Stimulated activated CD8-positive, alpha-beta memory T cell treated with anti-CD3 and anti-CD28 coated beads, Interleukin-12 subunit alpha, Interleukin-12 subunit beta, amount 100 ng/mL, for 1 hour (primary cell): Measurements from ENCODE around the gene PRELID2.

Experiments used
- DNase-seq: peaks from one replicate; pipeline ENCODE4 v3.0.0-alpha.2; 2020; ENCODE audit warnings: low read depth

Gene PRELID2

DNA sequence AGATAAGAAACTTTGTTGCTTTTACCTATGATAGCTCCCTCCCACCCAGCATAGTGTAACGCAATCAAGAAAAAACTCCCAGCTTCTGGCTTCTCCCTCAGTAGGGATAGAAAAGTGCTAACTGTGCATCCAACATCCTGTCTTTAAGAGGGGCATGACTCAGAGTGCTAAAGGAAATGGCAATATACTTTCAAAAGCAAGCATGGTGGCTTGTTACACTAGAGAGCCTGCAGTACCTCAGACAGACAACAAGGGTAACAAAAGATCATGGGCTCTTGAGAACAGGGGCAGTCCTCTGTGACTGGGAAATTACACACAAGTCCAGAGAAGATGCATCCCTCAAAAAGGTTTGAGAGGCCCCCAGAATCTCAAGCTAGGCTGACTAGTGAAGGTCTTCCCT is 37.8 kb downstream of the PRELID2 start:
- DNase-seq = no peak

DNA sequence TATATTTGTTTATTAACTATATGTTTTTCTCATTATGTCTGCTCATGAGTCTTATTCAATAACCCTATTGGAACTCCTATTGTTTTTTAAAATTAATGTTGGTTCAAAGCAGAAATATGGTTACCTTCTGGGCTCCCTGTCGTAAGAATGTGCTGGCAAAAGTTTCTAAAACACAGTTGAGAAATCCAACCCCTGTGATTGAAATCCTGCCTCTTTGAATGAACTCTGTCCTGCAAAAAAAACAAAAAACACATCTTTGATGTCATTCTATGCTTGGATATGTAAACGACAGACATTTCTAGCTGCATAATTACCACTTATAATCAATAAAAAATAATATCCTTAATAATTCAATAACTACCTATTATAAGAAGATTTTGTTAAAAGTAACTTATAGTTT is 38.8 kb downstream of the PRELID2 start:
- DNase-seq = no peak

DNA sequence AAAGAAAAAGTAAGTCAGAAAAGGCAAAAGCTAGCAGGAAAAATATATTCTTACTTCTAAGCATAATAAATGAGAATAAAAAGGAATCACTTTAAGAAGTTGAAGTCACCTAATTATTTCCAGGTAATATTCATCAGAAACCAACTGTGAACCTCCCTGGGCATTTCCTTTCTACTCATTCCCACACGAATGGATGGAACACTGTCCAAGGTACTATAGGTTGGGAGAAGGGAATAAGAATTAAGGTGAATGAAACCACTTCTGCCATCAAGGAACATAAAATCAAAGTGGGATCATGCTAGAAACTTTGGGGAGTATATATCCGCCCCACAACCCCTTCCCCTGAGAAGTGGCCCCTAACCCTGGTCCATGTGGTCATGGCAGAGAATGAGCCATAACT is 41.6 kb downstream of the PRELID2 start:
- DNase-seq = no peak

DNA sequence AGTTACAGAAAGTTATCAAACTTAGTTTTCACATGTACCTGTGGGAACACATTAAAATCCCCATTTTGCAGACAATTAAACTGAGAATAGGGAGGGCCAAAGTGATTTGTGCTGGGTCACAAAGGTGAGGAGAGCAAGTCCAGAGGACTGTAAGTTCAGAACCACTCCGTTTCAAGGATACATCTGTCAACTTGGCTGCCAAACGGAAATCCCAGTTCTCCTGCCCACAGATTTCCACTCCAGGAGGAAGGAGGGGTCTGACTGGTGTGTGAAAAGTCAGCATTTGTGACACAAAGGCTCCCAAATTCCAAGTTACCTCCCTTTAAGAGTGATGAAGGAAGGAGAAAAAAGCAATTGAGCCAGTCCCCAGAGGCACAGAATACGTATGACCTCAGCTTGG is 42.3 kb downstream of the PRELID2 start:
- no peak for DNase-seq

DNA sequence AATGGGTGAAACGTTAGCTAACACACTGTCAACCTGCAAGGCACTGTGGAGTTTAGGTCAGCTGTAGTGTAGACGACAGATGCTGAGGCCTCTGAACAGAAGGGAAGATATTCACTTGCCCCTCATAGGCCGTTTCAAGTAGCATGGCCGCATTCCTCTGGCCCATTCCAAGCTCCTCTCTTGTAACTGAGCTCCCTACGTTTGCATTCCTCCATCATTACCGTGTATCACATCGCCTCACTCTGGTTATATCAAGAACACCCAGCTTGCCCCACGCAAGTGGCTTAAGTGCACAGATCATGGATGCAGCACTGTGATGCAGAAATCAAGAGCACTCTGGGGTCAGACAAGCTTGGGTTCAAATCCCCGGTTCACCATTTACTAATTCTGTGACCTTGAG is 43.3 kb downstream of the PRELID2 start:
- no peak for DNase-seq

DNA sequence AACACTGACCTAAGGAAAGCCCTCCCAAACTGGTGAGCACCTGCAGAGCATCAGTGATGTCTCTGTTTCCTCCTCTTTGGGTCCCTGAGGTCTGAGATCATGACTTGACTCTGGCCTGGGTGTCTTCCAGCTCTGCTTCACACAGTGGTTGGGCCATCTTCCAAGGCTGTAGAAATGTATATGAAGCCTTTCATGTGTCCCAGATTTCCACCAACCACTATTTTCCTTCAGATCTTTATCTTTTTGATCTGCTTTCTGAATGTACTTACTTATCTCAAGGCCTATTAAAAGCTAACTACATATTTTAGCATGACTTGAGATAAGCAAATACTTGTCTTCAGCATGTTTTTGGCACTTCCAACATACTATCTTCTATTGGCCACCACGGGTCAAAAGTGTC is 47.1 kb downstream of the PRELID2 start:
- DNase-seq = no peak

DNA sequence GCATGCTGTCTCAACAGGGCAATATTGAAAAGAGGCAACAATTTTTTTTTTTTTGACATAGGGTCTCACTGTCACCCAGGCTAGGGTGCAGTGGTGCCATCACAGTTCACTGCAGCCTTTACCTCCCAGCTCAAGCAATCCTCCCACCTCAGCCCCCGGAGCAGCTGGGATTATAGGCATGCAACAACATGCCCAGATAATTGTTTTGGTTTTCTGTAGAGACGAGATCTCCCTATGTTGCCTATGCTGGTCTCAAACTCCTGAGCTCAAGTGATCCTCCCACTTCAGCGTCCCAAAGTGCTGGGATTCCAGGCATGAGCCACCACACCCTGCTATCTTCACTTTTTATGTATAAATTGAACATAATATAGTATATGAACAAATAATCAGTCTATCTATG is 47.6 kb downstream of the PRELID2 start:
- no peak for DNase-seq

DNA sequence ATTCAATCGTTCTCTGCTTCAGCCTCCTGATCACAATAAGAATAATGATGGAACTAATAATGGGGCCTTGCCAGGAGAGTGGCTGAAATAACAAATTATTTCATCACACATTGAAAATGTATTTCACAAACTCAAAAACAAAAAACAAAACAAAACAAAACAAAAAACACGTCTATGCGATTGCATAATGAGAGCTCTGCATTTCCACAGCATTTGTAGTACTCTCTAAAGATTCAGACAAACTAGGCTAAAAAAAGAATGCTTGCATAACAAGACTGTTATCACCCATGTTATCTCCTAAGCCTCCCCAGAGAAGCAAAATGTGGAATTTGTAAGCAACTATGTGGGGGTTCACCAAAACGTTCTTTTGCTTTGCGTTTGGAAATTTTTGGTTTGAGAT is 48.1 kb downstream of the PRELID2 start:
- DNase-seq = no peak

DNA sequence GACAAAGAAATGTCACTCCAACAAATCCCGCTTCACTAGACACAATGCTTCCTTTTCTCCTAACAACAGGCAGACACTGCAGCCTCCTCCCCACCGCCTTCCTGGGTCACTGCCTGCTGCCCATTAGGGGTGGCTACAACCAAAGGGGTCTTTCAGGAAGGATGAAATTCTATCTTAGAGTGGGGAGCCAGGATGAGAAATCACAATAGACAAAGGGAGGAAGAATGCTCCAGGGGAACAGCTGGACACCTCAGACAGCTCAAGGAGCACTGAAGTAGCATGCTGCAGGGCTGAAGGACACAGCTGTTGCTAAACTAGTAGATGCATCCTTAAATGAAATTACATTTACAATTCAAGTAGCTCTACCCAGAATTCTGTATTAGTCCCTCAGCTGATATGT is 54.2 kb downstream of the PRELID2 start:
- no peak for DNase-seq

DNA sequence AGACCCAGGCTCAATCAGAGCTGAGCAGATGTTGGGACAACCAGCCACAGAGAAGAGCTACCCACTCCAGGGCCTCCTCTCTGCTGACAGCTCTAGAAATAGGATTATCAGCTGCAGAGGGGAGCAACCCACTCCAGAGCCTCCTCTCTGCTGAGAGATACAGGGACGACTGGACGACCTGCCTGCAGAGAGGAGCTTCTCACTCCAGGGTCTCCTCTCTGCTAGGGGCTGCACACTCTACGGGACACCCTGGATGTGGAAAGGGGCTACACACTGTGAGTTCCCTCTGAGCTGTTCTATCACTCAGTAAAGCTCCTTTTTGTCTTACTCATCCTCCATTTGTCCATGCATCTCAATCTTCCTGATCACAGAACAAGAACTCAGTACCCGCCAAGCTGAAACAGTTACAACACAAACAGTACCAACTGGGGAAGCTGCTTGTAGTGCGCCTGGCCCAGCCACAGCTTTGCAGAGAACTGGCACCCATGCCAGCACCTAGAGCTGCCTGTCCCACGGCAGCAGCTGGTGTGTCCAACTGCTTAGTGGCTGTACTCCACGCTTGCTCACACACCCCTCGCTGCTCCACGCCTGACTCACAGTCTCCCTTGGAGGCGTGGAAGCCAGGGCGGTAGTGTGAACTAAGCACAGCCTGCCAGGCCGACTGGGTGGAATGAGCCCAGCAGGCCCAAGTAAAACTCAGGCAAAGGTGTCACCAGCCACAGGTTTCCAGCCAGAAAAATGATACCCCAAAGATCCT is 56.8 kb downstream of the PRELID2 start:
- DNase-seq = no peak

DNA sequence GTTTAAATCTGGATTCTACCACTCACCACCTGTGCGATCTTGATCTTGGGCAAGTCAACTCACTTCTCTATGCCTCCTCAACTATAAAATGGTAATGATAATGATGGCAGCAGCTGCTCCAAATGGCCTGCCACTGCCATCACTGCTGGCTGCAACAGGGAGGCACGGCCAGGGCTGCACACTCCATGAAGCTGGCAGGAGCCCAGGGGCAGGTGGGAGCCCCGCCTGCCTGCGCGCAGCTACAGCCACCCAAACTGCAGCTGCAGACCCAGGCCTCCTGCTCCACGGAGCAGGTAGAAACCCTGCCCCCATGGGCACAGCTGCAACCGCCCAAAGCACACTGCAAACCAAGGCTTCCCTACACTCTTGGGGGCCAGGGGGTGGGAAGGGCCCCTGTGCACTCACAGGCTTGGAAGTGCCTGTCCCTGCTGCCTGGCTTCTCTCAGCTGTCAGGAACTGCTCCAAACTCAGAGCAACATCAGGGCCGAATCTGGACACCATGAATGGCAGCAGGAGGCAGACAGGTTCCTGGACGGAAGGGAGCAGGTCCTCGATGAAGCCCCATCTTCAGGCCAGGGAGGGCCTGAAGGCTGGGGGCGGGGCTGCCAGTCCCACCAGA is 57.6 kb downstream of the PRELID2 start:
- no peak for DNase-seq

DNA sequence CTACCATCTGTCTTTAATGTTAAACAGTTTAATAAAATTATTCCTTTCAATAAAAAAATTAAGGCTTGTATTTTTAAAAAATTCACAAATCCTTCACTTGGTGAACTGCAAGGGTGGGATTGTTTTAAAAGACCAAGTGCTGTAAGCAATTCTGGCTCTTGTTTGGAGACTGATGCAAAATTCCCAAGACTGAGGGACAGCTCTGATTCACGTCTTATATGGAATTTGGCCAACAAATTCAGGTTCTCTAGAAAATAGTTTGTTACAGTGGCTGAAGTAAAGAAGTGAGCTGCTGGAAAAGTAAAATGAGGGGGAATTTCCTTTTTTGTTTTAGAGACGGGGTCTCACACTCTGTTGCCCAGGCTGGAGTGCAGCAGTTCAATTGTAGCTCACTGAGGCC is 58.3 kb downstream of the PRELID2 start:
- DNase-seq = no peak

DNA sequence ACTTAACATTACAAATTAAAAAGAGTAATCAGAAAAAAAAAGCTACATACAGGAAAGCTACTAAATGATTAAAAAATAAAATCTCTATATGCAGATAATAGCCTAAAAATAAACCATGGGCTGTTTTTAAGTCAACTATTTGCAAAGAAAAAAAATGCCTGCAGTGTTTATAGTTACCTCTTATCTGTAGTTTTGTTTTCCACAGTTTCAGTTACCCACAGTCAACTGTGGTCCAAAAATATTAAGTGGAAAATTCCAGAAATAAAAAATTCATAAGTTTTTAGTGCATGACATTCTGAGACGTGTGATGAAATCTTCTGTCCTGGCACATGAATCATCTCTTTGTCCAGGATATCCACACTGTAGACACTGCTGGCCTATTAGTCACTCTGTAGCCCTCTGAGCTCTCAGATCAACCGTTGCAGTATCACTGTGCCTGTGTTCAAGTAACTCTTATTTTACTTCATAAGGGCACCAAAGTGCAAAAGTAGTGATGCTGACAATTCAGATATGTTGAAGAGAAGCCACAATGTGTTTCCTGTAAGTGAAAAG is 59.2 kb downstream of the PRELID2 start:
- DNase-seq = no peak

DNA sequence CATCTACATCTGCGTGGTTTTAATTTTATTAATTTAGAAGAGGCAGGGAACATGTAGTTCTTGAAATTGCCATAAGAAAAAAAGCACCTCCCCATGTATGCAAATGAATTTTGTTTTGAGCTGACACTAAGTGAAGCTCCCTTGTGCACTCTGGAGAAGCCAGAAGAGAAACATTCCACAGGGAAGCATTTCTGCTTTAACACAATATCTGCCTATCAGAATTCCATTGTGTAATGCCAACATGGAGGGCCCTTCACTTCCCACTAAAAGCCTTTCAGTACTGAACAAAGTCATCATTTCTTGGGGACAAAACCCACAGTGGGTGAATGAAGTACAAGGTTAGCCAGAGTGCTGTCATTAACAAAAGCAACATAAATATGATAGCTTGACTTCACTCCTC is 59.7 kb downstream of the PRELID2 start:
- no peak for DNase-seq

DNA sequence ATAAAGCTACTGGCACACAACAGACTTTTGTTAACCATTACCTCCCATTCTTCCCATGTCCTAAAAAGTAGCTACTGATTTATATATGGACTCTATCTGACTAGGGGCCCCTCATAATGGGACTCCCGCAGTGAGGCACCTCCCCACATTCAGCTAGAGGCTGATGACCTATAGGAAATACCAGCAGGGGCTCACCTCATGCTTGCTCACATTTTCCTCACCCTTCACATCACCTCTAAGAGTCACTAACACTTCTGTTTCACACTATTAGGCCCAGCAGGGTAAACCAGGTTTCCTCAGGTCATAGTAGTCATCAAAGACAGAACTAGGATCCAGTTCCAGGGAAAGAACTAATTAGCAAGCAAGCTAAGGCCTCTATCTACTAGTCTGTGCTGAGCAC is 60.7 kb downstream of the PRELID2 start:
- no peak for DNase-seq

DNA sequence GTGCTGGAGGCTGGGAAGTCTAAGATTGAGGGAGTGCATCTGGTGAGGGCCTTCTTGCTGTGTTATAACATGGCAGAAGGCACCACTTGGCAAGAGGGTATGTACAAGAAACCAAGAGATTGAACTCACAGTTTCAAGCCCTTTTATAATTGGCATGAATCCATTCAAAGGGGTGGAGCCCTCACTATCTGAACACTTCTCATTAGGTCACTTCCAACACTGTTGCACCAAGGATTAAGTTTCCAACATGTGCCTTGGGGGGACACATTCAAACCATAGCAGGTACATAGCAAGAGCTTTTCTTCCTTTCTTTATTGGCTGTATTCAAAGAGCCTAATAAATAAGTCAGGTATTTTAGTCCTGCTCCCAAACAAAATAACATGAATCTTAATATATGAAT is 62.7 kb downstream of the PRELID2 start:
- no peak for DNase-seq

DNA sequence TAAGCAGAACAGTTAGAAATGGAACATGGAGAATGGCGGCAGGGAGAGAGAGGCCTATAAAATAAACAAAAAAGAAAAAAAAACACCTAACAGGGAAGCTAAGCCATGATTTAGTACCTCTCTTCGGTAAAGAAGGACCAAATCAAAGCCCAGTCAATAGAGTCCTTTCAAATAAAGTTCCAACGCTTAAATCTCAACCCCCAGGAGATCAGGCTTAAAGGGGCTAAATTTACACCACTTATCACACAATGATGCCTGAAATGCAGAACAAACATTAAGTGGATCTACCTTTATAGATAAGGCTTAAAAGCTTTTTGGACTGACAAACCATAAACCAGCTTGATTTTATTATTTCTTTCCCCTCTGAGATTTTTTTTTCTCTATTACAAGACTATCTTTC is 66.3 kb downstream of the PRELID2 start:
- no peak for DNase-seq

DNA sequence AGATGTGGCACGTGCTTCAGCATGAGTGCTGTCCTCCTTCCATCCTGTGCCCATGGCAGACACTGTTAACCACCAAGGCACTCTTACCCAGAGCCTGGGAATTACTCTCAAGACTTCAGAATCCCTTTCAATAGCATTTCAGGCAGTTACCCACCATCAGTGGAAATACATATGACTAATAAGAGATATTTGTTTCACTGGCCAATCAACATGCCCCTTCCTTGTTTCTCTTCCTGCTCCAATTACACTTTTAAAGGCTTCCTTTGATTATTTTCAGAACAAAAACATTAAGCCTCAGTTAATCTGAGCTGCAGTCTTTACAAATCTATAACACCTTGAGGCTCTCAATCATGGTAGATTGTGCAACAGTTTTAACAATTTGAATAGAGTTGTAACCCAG is 70.8 kb downstream of the PRELID2 start:
- DNase-seq = no peak

DNA sequence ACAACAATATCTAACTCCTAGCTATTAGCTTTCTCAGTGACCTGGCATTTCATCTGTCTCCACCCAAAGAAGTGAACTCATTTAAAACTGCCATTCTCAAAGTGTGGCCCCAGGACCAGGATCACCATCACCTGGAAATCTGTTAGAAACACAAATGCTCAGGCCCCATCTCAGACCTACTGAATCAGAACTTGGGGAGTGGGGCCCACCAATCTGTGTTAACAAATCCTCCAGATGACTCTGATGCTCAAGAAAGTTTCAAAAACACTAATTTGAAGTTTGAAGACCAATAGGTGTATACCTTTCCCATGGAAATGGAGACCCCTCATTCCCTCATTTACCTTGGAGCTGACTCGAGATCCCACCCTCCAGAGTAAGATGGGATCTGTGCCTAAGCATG is 72.3 kb downstream of the PRELID2 start:
- DNase-seq = no peak

DNA sequence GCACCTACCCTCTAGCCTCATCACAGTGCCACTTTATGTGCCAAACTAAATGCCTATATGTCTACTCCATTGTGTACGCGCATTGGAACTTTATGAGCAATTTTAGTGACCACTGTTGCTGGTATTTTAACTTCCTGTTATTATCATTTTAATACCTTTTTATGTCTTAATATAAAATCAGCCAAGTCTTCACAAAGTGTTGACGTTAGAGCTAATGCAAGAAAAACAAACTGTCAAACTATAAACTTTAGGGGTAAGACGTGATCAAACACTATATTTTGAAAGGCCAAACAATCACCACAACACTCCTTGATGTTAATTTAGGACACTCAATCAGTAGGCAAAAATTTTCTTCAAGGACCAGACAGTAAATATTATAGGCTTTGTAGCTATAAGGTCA is 73.9 kb downstream of the PRELID2 start:
- DNase-seq = no peak

DNA sequence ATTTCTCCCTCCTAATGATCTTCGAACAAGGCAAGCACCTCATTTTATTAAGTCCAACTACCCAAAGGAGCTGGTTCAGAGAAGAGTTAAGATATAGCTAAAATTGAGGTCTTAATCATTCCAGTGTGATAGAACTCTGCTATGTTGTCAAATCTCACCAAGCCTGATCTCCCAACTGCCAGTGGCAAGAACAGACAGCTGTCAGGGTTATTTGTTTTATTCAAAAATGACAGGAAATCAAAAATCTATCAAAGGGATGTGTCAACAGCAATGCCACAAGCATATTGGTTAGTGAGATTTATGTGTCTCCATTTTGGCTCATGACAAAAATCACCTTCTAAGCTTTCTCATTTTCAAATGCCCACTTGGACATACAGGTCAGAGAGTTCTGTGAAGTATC is 74.5 kb downstream of the PRELID2 start:
- no peak for DNase-seq

DNA sequence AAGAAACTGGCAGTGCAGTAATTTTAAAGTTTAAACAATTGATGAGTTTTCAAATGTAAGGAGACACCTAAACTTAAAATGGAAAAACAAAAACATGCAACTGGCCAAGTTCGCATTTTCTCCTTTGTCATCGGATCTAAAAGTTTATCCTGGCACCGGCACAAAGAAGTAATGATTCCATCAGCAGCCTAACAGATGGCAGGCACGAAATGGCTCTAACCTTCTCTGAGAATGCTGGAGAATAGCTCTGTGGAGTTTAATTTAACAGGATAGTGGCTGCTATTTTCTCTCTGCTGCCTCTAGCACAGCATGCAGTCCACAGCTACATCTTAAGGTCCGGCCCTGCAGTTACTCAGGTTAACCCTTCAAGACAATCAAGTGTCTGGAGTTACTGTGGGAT is 82.2 kb downstream of the PRELID2 start:
- DNase-seq = no peak

DNA sequence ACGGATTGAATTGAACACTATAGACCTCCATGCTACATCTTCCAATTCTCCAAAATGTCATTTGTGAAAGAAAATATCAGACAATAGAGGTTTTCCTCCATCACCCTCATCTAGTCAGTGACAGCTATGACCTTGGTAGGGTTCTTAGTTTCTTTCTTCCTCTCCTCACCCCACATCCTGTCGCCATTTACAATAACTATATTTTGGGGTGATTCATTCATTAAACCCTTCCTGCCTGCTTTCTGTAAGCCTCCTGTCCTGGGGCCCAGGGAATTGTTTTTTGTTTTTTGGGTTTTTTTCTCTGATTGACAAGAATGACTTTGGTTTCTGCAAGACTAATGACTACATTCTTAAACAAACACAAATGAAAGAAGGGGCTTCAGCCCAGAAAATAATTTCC is 82.6 kb downstream of the PRELID2 start:
- DNase-seq = no peak

DNA sequence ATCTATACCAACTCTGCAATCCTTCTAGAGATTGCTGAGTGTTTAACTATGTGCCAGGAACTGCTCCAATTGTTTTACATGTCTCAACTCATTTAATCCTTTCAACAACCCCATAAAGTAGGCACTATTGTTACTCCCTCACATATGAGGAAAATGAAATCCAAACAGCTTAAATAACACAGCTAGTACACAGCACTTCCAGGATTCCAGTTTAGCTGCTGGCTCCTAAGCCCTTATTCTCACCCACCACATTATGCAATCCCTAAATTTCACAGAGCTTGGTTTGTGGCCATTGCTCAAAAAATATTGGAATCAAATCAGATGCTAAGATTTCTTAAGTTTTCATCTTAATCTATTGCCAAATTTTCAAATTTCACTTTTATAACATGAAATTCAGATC is 84.9 kb downstream of the PRELID2 start:
- no peak for DNase-seq
